HL-60 (cell line): ENCODE measurements around the gene TCTA.

Source experiments
- CTCF ChIP-seq: IDR thresholded peaks from one replicate; pipeline ENCODE4 v1.5.1; 2011; ENCODE audit warnings: low read length, control low read depth, inconsistent platforms; ENCODE audit not compliant: insufficient read depth
- GABPA ChIP-seq: IDR thresholded peaks from 2 replicates; pipeline ENCODE4 v1.6.1; 2012; ENCODE audit warnings: low read depth
- POLR2AphosphoS5 ChIP-seq: IDR thresholded peaks from 2 replicates; pipeline ENCODE4 v1.6.1; 2012; ENCODE audit warnings: low read depth

- TF ChIP-seq CTCF, result no peak
- no peak for TF ChIP-seq POLR2AphosphoS5
- TF ChIP-seq GABPA, result no peak
These were observed 40.3 kb upstream of the TCTA start for GRCh38 chr3:49371946-49372345.
